Liver (tissue), 9 donors: ENCODE data around the gene WDR41. TPM values are rescaled to one million over a fixed set of nuclear protein-coding genes. Genes with fewer than 3 reads are reported as not detected.

Experiments used
- DNase-seq: peaks from one replicate; pipeline ENCODE4 v3.0.0-alpha.2; 2017; ENCODE audit warnings: low spot score
- H3K27ac ChIP-seq, 2 donors: one replicate each; pipeline ENCODE4 v1.7.0; 2013; ENCODE audit warnings: inconsistent platforms in 2 of 2, low read length in 2 of 2, control low read depth in 1 of 2, low read depth in 1 of 2, mild to moderate bottlenecking in 1 of 2
- H3K27me3 ChIP-seq, 4 donors: one replicate each; pipeline versions ENCODE4 v1.6.1 to v1.7.0; 2013; ENCODE audit warnings: low read length in 3 of 4, inconsistent platforms in 1 of 4, mild to moderate bottlenecking in 1 of 4, moderate library complexity in 1 of 4; ENCODE audit not compliant: control insufficient read depth in 4 of 4, insufficient read depth in 4 of 4
- H3K36me3 ChIP-seq, 4 donors: one replicate each; pipeline versions ENCODE4 v1.6.1 to v1.7.0; 2013; ENCODE audit warnings: low read length in 3 of 4, mild to moderate bottlenecking in 3 of 4, low read depth in 1 of 4, moderate library complexity in 1 of 4; ENCODE audit not compliant: control insufficient read depth in 4 of 4, insufficient read depth in 3 of 4
- H3K4me1 ChIP-seq, 4 donors: one replicate each; pipeline versions ENCODE4 v1.6.1 to v1.7.0; 2013; ENCODE audit warnings: low read length in 3 of 4, mild to moderate bottlenecking in 3 of 4, moderate library complexity in 1 of 4; ENCODE audit not compliant: control insufficient read depth in 4 of 4, insufficient read depth in 4 of 4
- H3K4me3 ChIP-seq, 3 donors: one replicate each; pipeline versions ENCODE4 v1.6.1 to v1.7.0; 2013; ENCODE audit warnings: low read length in 3 of 3, control low read depth in 1 of 3, low read depth in 1 of 3, mild to moderate bottlenecking in 1 of 3
- H3K9ac ChIP-seq, 2 donors: one replicate each; pipeline ENCODE4 v1.7.0; 2013; ENCODE audit warnings: low read length in 2 of 2, mild to moderate bottlenecking in 2 of 2, moderate library complexity in 2 of 2, control low read depth in 1 of 2, low read depth in 1 of 2
- H3K9me3 ChIP-seq, 4 donors: one replicate each; pipeline versions ENCODE4 v1.6.1 to v1.7.0; 2013; ENCODE audit warnings: low read length in 3 of 4; ENCODE audit not compliant: control insufficient read depth in 4 of 4
- ATF3 ChIP-seq: IDR thresholded peaks from 2 replicates; pipeline ENCODE4 v1.6.1; 2016; ENCODE audit warnings: antibody characterized with exemption
- CTCF ChIP-seq: fragments of 150-350 bp; IDR thresholded peaks from 2 replicates; pipeline ENCODE4 v1.5.1; 2017; ENCODE audit warnings: improper control_type of control experiment, low read depth, low read length; ENCODE audit not compliant: missing input control
- EGR1 ChIP-seq, 2 donors: IDR thresholded peaks; 2 replicates each; pipeline ENCODE4 v1.6.1; 2016 to 2018; ENCODE audit warnings: antibody characterized with exemption in 2 of 2, low read depth in 2 of 2
- FOXA1 ChIP-seq: IDR thresholded peaks from 2 replicates; pipeline ENCODE4 v1.6.1; 2016; ENCODE audit warnings: antibody characterized with exemption
- FOXA2 ChIP-seq: IDR thresholded peaks from 2 replicates; pipeline ENCODE4 v1.6.1; 2016; ENCODE audit warnings: antibody characterized with exemption
- GABPA ChIP-seq, 2 donors: IDR thresholded peaks in 1 of 2; conservative IDR thresholded peaks in 1 of 2; 2 replicates each; pipeline ENCODE4 v1.6.1; 2016; ENCODE audit warnings: antibody characterized with exemption in 2 of 2, mild to moderate bottlenecking in 1 of 2, moderate library complexity in 1 of 2
- HNF4A ChIP-seq, 2 donors: conservative IDR thresholded peaks; 2 replicates each; pipeline ENCODE4 v1.6.1; 2016; ENCODE audit warnings: antibody characterized with exemption in 2 of 2, mild to moderate bottlenecking in 2 of 2
- HNF4G ChIP-seq: IDR thresholded peaks from 2 replicates; pipeline ENCODE4 v1.6.1; 2016; ENCODE audit warnings: antibody characterized with exemption
- JUND ChIP-seq, 2 donors: IDR thresholded peaks; 2 replicates each; pipeline ENCODE4 v1.6.1; 2016; ENCODE audit warnings: antibody characterized with exemption in 2 of 2
- MAX ChIP-seq: IDR thresholded peaks from 2 replicates; pipeline ENCODE4 v1.6.1; 2016; ENCODE audit warnings: antibody characterized with exemption
- NR2F2 ChIP-seq: IDR thresholded peaks from 2 replicates; pipeline ENCODE4 v1.6.1; 2016; ENCODE audit warnings: antibody characterized with exemption
- RAD21 ChIP-seq, 2 donors: IDR thresholded peaks; 2 replicates each; pipeline ENCODE4 v1.6.1; 2016; ENCODE audit warnings: antibody characterized with exemption in 2 of 2, mild to moderate bottlenecking in 2 of 2
- REST ChIP-seq: IDR thresholded peaks from 2 replicates; pipeline ENCODE4 v1.6.1; 2016; ENCODE audit warnings: antibody characterized with exemption, mild to moderate bottlenecking
- RXRA ChIP-seq, 2 donors: IDR thresholded peaks; 2 replicates each; pipeline ENCODE4 v1.6.1; 2017 to 2018; ENCODE audit warnings: antibody characterized with exemption in 2 of 2, mild to moderate bottlenecking in 1 of 2
- SP1 ChIP-seq: IDR thresholded peaks from 2 replicates; pipeline ENCODE4 v1.6.1; 2018; ENCODE audit warnings: antibody characterized with exemption, mild to moderate bottlenecking
- TAF1 ChIP-seq: conservative IDR thresholded peaks from 2 replicates; pipeline ENCODE4 v1.6.1; 2016; ENCODE audit warnings: antibody characterized with exemption, mild to moderate bottlenecking
- YY1 ChIP-seq: IDR thresholded peaks from 2 replicates; pipeline ENCODE4 v1.6.1; 2016; ENCODE audit warnings: antibody characterized with exemption, mild to moderate bottlenecking
- ZBTB33 ChIP-seq: IDR thresholded peaks from 2 replicates; pipeline ENCODE4 v1.6.1; 2016; ENCODE audit warnings: antibody characterized with exemption
- WGBS: extraction: QIAGEN DNeasy Blood & Tissue Kit; methylation state at CpG from one replicate; pipeline ENCODE4 v1.1.7; 2013; 5-methylcytosine and 5-hydroxymethylcytosine counted together
- polyA plus RNA-seq, 2 donors: library from polyadenylated mRNA; stranded (reverse) in 1 of 2; unstranded in 1 of 2; fragments of 200-250 nt in 1 of 2; fragments of >200 nt in 1 of 2; fragmentation: Nextera tagmentation in 1 of 2; extraction: Ambion mirVana in 1 of 2; gene quantifications; one replicate each; pipeline versions ENCODE4 v1.2.1 to v1.2.3, GENCODE V29; 2013 to 2015
- total RNA-seq, 2 donors: library from RNA; depleted of rRNA; stranded (reverse); fragments of >200 nt; gene quantifications; one replicate each; pipeline ENCODE4 v1.2.3, GENCODE V29; 2014
- donor health status: healthy.
- donor health status: healthy.
- donor health status: healthy.
- donor health status: healthy.
- donor health status: healthy.

WDR41 gene
- total and polyA plus RNA-seq, 4 donors: 8.1 to 21.2 (median 14.5) TPM

DNA sequence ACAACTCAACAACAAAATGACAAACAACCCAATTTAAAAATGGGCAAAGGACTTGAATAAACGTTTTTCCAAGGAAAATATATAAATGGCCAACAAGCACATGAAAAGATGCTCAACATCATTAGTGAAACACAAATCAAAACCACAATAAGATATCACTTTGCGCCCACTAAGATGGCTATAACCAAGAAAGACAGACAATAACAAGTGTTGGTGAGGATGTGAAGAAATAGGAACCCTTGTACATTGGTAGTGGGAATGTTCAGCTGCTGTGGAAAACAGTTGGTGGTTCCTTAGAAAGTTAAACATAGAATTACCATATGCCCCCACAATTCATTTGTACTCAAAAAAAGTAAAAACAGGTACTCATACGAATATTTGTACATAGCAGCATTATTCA is 39.2 kb upstream of the WDR41 start:
- H3K9me3 ChIP-seq: peaks cover 0 to 5% (median 0%) of the 10 kb centered on the region in 4 donors
- H3K4me1 ChIP-seq: no peaks in the 10 kb centered on the region
- WGBS: 62% methylated on average over 3 of the region's 3 CpGs
- no peak overlapping the region for H3K9ac ChIP-seq
- H3K4me3 ChIP-seq: no peak overlapping the region
- H3K36me3 ChIP-seq: no peaks in the 10 kb centered on the region
- DNase-seq: no peak
- no peak overlapping the region for H3K27ac ChIP-seq
- H3K27me3 ChIP-seq: peaks cover 0 to 4% (median 1%) of the 10 kb centered on the region in 4 donors
- TF ChIP-seq GABPA (IDR thresholded peaks at IDR 0.05 in 1 of 2, conservative IDR thresholded peaks at IDR 0.05 in 1 of 2) (no peak), NR2F2 (no peak), ZBTB33 (no peak), HNF4A (conservative IDR thresholded peaks at IDR 0.05) (no peak), REST (no peak), FOXA1 (no peak), FOXA2 (no peak), SP1 (no peak), TAF1 (no peak), HNF4G (no peak), YY1 (no peak), RXRA (IDR thresholded peaks at IDR 0.05) (no peak), ATF3 (no peak), CTCF (no peak), RAD21 (IDR thresholded peaks at IDR 0.05) (no peak), JUND (IDR thresholded peaks at IDR 0.05) (no peak), MAX (no peak), EGR1 (IDR thresholded peaks at IDR 0.05; ENCODE audit: low read depth in 2 of 2) (no peak)
